Esophagus squamous epithelium (tissue), 5 donors: ENCODE data around the gene TIPIN. TPM values are rescaled to one million over a fixed set of nuclear protein-coding genes. Genes with fewer than 3 reads are reported as not detected.

Source experiments
- DNase-seq: peaks from one replicate; lab custom pipeline; 2025; lab: John Stamatoyannopoulos, UW
- H3K27ac ChIP-seq, 4 donors: fragments of 200-600 bp; sonication (generic); one replicate each; pipeline ENCODE4 v1.5.1; 2016 to 2019; ENCODE audit warnings: mild to moderate bottlenecking in 1 of 4
- H3K27me3 ChIP-seq, 4 donors: fragments of 200-600 bp; sonication (generic); 1 replicate in 3 of 4; 2 replicates in 1 of 4; pipeline versions ENCODE4 v1.5.1 to v1.6.0; 2017 to 2021; ENCODE audit warnings: antibody characterized with exemption in 1 of 4
- H3K36me3 ChIP-seq, 3 donors: fragments of 200-600 bp; sonication (generic); one replicate each; pipeline ENCODE4 v1.5.1; 2016 to 2019
- H3K4me1 ChIP-seq, 3 donors: fragments of 200-600 bp; sonication (generic); one replicate each; pipeline ENCODE4 v1.5.1; 2017 to 2019
- H3K4me3 ChIP-seq, 4 donors: fragments of 200-600 bp; sonication (generic); 1 replicate in 3 of 4; 2 replicates in 1 of 4; pipeline ENCODE4 v1.5.1; 2016 to 2019; ENCODE audit warnings: mild to moderate bottlenecking in 2 of 4, moderate library complexity in 1 of 4
- H3K9me3 ChIP-seq, 3 donors: fragments of 200-600 bp; sonication (generic); one replicate each; pipeline ENCODE4 v1.5.1; 2016 to 2019
- POLR2A ChIP-seq, 4 donors: fragments of 450-650 bp; IDR thresholded peaks; one replicate each; pipeline ENCODE4 v1.6.1; 2017; ENCODE audit warnings: antibody characterized with exemption in 4 of 4, mild to moderate bottlenecking in 4 of 4, moderate library complexity in 3 of 4
- WGBS, 2 donors: methylation state at CpG; one replicate each; pipeline ENCODE4 v1.1.5; 2018; 5-methylcytosine and 5-hydroxymethylcytosine counted together
- intact Hi-C: fragments of 100-400 bp; cut with DNase I; formaldehyde crosslinking; loops from one replicate; pipeline ENCODE4 v1.15.0; 2022
- total RNA-seq, 4 donors: library from RNA; depleted of rRNA; stranded (reverse); fragments of >200 nt; gene quantifications; one replicate each; pipeline ENCODE4 v1.1.0, GENCODE V29; 2016
- TF ChIP-seq, protein P1 (sequence below), 6 experiments: fragments of 450-650 bp in 4 of 6; fragments of 200-600 bp in 2 of 6; sonication (generic) in 2 of 6; IDR thresholded peaks; one replicate each; pipeline ENCODE4 v1.5.1; 2016 to 2019; ENCODE audit warnings: antibody characterized with exemption in 6 of 6, mild to moderate bottlenecking in 4 of 6, moderate library complexity in 4 of 6
- donor health status: DM: yes; HTN: yes; CAD: no.

TIPIN gene, protein sequence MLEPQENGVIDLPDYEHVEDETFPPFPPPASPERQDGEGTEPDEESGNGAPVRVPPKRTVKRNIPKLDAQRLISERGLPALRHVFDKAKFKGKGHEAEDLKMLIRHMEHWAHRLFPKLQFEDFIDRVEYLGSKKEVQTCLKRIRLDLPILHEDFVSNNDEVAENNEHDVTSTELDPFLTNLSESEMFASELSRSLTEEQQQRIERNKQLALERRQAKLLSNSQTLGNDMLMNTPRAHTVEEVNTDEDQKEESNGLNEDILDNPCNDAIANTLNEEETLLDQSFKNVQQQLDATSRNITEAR
- total RNA-seq: 10 to 100 TPM in 1 of 4 donors, 1 to 10 TPM in 3; 2.5 to 10.0 (median 6.7) TPM

DNA sequence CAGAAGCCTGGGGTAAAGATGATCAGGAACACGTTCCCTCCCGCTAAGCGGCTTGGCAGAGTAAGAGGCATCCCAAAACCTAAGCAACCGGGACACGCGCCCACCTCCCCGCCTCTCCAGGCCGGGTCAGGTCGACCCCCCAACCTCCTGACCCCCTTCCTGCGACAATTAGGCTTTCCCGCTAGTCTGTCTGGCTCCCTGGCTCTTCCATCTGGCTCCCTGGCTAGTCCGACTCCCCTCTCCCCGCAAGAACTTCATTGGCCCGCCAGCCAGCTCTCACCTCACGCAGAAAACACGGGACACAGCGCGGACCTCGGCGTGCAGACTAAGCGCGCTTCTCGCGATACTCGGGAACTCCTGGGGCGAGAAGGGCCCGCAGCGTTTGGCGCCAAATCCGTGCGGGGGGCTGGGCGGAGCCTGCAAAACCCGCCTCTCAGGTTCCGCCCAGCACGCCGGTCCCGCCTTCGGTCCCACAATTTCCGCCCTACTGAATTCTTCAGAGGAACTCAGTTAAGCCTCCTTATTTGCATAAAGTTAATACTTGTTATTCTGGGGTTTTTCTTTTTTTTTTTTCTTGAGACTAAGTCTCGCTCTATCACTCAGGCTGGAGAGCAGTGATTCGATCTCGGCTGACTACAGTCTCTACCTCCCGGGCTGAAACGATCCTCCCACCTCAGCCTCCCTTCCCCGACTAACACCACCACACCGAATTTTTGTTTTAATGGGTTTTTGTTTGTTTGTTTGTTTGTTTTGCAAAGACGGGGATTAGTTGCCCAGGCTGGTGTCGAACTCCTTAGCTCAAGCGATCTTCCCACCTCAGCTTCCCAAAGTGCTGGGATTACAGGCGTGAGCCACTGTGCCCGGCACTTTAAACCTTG, at the start of gene TIPIN:
TIPIN (minus strand) TSS at position 327 of the 878 bp plus-strand sequence. CDS start 3,738 bp downstream, outside the sequence.
- intact Hi-C loops: no loop called here
- whole genome bisulfite sequencing, 2 donors: 9 to 12% methylated on average over 25 to 39 of the region's 51 CpGs
- Histone ChIP-seq H3K36me3 (peaks cover 0 to 13% (median 0%) of the 10 kb centered on the region in 3 donors), H3K4me1 (peaks cover 0 to 22% (median 0%) of the 10 kb centered on the region in 3 donors), H3K27ac (peak within 1 kb of the TSS; percentile 74 to 92 (median 88)), H3K4me3 (peak within 1 kb of the TSS; percentile 44 to 89 (median 74)), H3K27me3 (no peaks in the 10 kb centered on the region), H3K9me3 (no peaks in the 10 kb centered on the region)
- DNase-seq: peak; percentile 80
- peak in 2 of 4 donors; percentile 35 to 66 for TF ChIP-seq POLR2A (IDR thresholded peaks at IDR 0.05)
- TF ChIP-seq, protein P1, sequence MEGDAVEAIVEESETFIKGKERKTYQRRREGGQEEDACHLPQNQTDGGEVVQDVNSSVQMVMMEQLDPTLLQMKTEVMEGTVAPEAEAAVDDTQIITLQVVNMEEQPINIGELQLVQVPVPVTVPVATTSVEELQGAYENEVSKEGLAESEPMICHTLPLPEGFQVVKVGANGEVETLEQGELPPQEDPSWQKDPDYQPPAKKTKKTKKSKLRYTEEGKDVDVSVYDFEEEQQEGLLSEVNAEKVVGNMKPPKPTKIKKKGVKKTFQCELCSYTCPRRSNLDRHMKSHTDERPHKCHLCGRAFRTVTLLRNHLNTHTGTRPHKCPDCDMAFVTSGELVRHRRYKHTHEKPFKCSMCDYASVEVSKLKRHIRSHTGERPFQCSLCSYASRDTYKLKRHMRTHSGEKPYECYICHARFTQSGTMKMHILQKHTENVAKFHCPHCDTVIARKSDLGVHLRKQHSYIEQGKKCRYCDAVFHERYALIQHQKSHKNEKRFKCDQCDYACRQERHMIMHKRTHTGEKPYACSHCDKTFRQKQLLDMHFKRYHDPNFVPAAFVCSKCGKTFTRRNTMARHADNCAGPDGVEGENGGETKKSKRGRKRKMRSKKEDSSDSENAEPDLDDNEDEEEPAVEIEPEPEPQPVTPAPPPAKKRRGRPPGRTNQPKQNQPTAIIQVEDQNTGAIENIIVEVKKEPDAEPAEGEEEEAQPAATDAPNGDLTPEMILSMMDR (IDR thresholded peaks at IDR 0.05): no peak

DNA sequence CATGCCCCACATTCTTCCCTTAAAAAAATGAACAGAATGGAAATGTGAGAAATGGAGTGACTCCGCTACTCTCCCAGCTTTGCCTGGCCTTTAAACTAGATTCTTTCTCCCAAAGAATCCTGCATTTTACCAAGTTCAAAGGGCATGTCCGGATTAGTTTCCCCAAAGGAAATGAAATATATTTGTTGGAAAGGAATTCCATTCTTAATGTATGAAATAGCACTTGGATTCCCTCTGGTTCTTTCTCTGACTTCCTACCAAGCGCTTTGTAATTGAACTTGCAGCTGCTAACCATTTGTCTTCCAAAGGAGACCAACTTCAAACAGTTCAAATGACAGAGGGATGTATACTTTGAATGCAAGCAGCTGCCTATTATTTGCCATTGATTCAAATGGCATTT, 49.1 kb upstream of the TIPIN start:
- Histone ChIP-seq H3K4me3 (no peak overlapping the region), H3K9me3 (no peaks in the 10 kb centered on the region), H3K27ac (no peak overlapping the region), H3K36me3 (no peaks in the 10 kb centered on the region), H3K27me3 (no peaks in the 10 kb centered on the region), H3K4me1 (peaks cover 0 to 34% (median 25%) of the 10 kb centered on the region in 3 donors)
- intact Hi-C loops: no loop called here
- 63 to 65% methylated on average over 3 of the region's 3 CpGs for WGBS, 2 donors
- no peak for TF ChIP-seq POLR2A (IDR thresholded peaks at IDR 0.05)
- TF ChIP-seq, protein P1 (IDR thresholded peaks at IDR 0.05): no peak
- no peak for DNase-seq

DNA sequence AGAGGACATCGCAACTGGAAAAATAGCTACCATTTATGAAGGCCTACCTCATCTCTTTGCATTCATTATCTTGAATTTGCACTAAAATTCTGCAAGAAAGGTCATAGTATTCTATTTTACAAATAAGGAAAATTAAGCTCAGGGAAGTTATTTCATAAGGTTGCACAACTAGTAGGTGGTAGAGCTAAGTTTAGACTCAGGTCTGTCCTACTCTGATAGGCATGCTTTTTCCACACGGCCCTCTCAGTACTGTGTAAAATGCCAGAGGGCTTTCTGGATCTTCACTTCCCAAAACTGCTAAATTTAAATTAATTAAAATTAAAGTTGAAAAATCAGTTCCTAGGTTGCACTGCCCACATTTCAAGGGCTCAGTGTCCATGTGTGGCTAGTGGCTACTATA, 48.5 kb upstream of the TIPIN start:
- no peaks in the 10 kb centered on the region for H3K9me3 ChIP-seq
- H3K4me1 ChIP-seq: peaks cover 0 to 34% (median 25%) of the 10 kb centered on the region in 3 donors
- TF ChIP-seq, protein P1 (IDR thresholded peaks at IDR 0.05): no peak
- TF ChIP-seq POLR2A (IDR thresholded peaks at IDR 0.05): no peak
- no peak for DNase-seq
- H3K27ac ChIP-seq: no peak overlapping the region
- no peak overlapping the region for H3K4me3 ChIP-seq
- intact Hi-C loops: no loop called here
- H3K36me3 ChIP-seq: no peaks in the 10 kb centered on the region
- WGBS, 2 donors: 66 to 80% methylated on average over 2 of the region's 2 CpGs
- H3K27me3 ChIP-seq: no peaks in the 10 kb centered on the region

DNA sequence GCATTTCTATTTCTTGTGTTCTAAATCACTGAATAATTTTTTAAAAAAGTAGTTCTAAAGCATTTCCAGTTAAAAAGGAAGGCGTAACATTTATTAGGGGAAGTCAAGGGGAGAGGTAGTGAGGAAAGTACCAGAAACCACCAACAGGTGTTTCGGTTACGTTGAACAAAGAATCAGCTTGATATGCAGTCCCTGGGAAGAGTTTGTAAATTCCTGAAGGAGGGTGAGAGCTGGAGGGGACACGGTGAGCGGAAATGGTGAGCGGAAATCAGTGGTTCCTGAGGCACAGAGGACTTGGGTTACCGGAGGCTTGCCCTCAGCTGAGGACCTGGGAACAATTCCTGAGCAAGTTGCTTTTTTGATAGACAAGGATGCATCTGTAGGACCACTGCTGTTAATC, 48.0 kb upstream of the TIPIN start:
- Histone ChIP-seq H3K4me3 (no peak overlapping the region), H3K4me1 (peaks cover 0 to 34% (median 25%) of the 10 kb centered on the region in 3 donors), H3K27ac (no peak overlapping the region), H3K9me3 (no peaks in the 10 kb centered on the region), H3K36me3 (peaks cover 0 to under 1% (median 0%) of the 10 kb centered on the region in 3 donors), H3K27me3 (no peaks in the 10 kb centered on the region)
- intact Hi-C loops: no loop called here
- no peak for DNase-seq
- TF ChIP-seq POLR2A (IDR thresholded peaks at IDR 0.05): no peak
- TF ChIP-seq, protein P1 (IDR thresholded peaks at IDR 0.05): no peak
- 61 to 87% methylated on average over 7 of the region's 7 CpGs for WGBS, 2 donors
